Testis (tissue), 2 donors: ENCODE data around the gene GNPDA2.

Experiments
- CTCF ChIP-seq, 3 experiments: fragments of 450-650 bp in 2 of 3; fragments of 200-600 bp in 1 of 3; sonication (generic) in 1 of 3; IDR thresholded peaks; one replicate each; pipeline ENCODE4 v1.5.1; 2016 to 2019; ENCODE audit warnings: antibody characterized with exemption in 3 of 3, mild to moderate bottlenecking in 2 of 3, moderate library complexity in 1 of 3
- POLR2A ChIP-seq: fragments of 450-650 bp; IDR thresholded peaks from one replicate; pipeline ENCODE4 v1.6.1; 2017; ENCODE audit warnings: antibody characterized with exemption, mild to moderate bottlenecking, moderate library complexity

- TF ChIP-seq CTCF (IDR thresholded peaks at IDR 0.05) = no peak
- no peak for TF ChIP-seq POLR2A
Observed at GRCh38 chr4:44756559-44756958, 30.2 kb upstream of the GNPDA2 start.
